NCI-H510A (cell line): Measurements from ENCODE around the gene ICAM5.
A peak's percentile ranks its signal among the peaks of the same experiment; 100 is the strongest.

Experiments used
- DNase-seq: peaks from one replicate; lab custom pipeline; 2025; lab: John Stamatoyannopoulos, UW

The ICAM5 gene

GRCh38 chr19:10291554-10292205 lies 1.9 kb downstream of the ICAM5 start:
- DNase-seq = no peak

GRCh38 chr19:10292206-10292788 lies 2.5 kb downstream of the ICAM5 start:
- DNase-seq = no peak

- no peak for DNase-seq
Observed at GRCh38 chr19:10292789-10293636, 3.3 kb downstream of the ICAM5 start.

- DNase-seq = no peak
Observed at GRCh38 chr19:10293637-10294367, 4.0 kb downstream of the ICAM5 start.

DNA sequence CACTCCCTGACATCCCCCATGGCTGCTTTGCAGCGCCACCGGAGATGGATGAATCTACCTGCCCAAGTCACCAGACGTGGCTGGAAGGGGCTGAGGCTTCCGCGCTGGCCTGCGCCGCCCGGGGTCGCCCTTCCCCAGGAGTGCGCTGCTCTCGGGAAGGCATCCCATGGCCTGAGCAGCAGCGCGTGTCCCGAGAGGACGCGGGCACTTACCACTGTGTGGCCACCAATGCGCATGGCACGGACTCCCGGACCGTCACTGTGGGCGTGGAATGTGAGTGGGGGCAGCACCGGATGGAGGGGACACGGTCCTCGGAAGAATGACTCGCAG lies 4.6 kb downstream of the ICAM5 start:
- no peak for DNase-seq

DNA sequence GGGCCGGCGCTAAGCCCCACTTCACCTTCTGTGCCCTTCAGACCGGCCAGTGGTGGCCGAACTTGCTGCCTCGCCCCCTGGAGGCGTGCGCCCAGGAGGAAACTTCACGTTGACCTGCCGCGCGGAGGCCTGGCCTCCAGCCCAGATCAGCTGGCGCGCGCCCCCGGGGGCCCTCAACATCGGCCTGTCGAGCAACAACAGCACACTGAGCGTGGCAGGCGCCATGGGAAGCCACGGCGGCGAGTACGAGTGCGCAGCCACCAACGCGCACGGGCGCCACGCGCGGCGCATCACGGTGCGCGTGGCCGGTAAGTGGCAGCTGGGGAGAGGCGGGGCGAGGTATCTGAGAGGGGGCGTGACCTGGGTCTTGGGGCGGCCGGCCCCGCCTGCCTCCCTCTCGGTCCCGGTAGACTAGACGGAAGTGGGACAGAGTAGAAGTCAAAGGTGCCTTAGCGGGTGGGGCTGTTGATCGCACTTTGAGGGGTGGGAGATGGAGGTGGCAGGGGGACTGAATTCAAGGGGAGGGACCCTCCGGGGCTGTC lies 5.6 kb downstream of the ICAM5 start:
- DNase-seq = no peak

GRCh38 chr19:10295847-10296591 lies 6.3 kb downstream of the ICAM5 start:
- no peak for DNase-seq

DNA sequence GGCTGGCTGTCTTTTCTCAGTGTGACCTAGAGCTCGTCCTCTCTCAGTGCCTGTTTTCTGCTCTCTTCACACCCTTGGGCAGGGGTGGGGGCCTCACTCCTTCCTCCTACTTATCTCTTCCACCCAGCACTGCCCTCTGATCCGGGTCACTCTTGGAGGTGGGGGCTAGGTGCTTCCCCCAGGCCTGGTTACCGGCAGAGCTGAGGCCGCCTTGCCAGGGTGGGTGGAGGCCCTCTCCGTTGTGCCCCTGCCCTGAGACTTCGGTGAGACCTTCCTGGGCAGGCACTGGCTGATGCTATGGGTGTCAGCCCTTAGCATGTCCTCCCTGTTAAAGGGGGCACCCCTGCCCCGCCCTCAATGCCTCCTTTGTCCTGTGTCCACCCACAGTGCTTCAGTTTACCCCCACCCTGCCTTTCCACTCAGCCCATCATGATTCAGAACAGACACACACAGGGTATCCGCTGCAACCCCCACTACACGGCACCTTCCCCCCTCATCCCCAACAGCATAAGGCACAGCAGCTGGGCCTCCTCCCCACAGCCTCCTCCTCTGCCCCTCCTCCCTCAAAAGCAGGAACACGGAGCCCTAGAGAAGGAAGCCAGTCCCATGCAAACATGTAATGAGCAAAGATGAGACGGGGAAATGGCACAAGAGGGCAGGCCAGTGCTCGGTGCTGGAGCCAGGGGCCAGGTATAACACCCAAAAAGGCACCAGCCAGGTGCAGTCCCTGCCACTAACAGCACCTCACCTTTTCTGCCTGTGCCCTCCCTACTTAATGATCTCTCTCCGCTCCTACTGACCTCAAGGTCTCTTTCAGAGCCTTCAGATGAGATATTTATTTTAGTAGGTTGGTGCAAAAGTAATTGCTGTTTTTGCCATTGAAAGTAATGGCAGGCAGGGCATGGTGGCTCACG lies 10.1 kb downstream of the ICAM5 start:
- DNase-seq = no peak

- no peak for DNase-seq
Observed at GRCh38 chr19:10305139-10305806, 15.5 kb downstream of the ICAM5 start.

GRCh38 chr19:10306327-10306726 lies 16.6 kb downstream of the ICAM5 start:
- no peak for DNase-seq

- DNase-seq = no peak
Observed at GRCh38 chr19:10309423-10309822, 19.7 kb downstream of the ICAM5 start, which contains the start of gene ZGLP1. ZGLP1 (minus strand) TSS chr19:10309815.

DNA sequence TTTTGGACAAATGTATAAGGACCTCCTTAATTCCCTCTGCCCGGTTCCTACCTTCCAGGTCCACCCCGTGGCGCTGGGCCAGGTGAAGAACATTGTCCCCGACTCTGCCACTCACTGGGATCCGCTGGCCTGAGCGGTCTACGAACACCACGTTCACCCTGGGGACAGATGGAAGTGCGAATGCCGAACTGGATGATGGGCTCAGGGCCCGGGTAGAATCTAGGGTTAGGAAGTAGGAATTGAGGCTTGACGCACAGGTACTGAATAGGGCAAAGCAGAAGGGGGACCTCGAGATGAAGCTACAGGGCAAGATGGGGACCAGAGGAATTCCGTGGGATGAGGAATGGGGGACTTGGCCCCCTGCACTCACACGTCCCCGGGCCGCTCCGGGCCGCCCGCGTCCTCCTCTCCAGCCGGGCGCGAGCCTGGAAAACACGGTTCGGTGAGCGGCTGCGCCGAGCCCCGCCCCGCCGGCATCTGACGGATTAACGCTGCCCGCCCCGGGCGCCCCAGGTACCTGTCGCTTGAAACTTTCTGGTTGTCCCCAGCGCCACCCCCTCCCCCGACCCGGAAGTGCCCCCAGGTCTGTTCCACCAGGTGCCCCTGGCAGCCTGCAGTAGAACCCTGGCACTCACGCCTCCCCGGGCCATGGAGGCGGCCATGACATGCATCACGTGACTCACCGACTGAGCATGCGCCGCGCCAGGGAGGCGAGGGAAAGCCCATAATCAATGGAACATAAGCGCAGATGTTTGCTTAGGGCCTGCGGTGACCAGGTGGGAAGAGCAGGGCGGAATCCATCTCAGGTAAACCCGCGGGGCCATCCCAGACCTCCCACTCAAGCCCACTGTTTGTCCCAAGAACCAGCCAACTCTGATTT lies 25.8 kb downstream of the ICAM5 start, which contains the start of gene FDX2:
Gene FDX2 (minus strand): TSS at position 681 of the 880 bp plus-strand sequence. CDS start 19 bp downstream, at position 662.
- peak; percentile 89 for DNase-seq

DNA sequence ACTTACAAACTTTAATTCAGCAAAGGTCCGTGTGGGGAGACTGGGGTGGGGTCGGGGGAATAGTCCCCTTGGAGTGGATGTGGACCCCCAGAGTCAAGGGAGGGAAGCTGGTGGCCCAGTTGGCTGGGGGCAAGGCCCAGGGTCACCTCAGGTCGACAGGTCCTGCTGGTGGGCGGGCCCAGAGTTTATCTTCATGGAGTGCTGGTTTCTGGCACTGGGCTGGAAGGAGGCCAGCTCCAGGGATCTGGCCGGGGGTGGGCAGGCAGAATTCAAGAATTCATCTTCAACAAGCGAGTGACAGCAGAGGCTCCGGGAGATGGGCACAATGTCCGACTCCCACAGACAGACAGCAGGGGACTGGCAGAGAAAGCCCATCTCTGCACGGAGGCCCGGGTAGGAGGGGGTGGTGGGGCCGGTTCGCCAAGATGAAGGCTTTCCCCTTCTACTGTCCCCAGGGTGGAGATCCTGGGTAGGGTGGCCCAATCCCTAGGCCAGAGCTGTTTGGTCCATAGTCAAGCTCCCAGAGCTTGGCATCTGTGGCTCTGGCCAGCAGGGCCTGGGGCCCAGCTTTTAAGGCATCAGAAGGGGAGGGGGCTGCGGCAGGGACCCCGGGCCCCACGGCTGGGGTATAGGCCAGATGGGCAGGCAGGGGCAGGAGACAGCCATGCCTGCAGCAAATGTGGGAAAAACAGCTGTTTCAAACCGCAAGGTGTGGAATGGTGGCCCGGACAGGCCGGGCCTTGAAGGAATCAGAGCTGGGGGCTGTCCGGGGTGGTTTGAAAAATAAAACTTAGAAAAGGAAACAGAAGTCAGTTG lies 26.7 kb downstream of the ICAM5 start:
- no peak for DNase-seq

DNA sequence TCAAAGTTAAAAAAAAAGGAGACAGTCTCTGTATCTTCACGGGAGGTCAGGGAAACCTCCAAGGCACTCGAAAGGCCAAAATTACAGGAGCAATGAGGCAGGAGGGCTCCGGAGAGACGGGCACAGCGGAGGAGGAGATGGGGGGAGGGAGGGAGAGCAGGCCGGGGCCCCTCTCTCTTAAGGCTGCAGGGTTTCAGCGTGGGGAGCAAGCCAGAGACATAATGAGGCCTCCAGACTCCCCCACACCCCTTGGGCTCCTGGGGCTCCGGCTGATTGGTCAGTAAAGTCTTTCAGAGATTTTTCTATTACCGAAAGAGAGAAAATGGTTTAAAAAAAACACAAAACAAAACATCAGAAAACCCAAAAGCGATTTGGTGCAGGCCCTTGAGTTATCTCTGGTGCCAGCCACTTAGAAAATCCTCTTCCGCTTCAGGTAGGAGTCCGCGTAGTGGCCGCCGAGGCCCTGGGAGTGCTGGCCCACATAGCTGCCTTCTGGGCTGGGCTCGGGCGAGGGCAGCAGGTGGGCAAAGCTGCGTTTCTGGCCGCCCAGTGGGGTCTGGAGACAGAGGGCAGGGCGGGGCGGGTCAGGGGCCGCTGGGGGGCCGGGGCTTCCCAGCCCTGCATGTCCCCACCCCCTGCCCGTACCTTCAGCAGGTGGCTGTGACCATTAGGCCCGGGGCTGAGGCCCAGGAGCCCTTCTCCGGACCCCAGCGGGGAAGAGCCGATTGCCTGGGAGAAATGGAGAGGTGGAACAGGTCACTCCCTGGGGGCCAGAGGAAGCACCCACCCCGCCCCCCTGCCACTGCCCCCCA lies 27.5 kb downstream of the ICAM5 start:
- no peak for DNase-seq

GRCh38 chr19:10317857-10318462 lies 28.2 kb downstream of the ICAM5 start:
- no peak for DNase-seq
